ENCODE results near the gene CHPF2. TPM values are rescaled to one million over a fixed set of nuclear protein-coding genes. Genes with fewer than 3 reads are reported as not detected.

CHPF2 gene
- total RNA-seq, 4 donors from 2014 or later = 21.5 to 28.6 (median 25.4) TPM

GRCh38 chr7:151251328-151251688, 19.0 kb downstream of the CHPF2 start:
- Histone ChIP-seq H3K36me3 (no peaks in the 10 kb centered on the region), H3K27ac (peak overlapping the region; percentile 62), H3K4me1 (peaks cover 64% of the 10 kb centered on the region), H3K27me3 (no peaks in the 10 kb centered on the region), H3K4me3 (peak overlapping the region; percentile 58), H3K9me3 (no peaks in the 10 kb centered on the region)
- DNase-seq (ENCODE audit: low spot score in 2 of 2) = peak in 1 of 2 donors; percentile 67
- TF ChIP-seq POLR2AphosphoS5 (IDR thresholded peaks at IDR 0.05) = no peak
- WGBS = 2% methylated on average over 15 of the region's 19 CpGs

- TF ChIP-seq EP300 (IDR thresholded peaks at IDR 0.05) (no peak), POLR2AphosphoS5 (IDR thresholded peaks at IDR 0.05) (no peak), POLR2A (IDR thresholded peaks at IDR 0.05) (no peak), CTCF (IDR thresholded peaks at IDR 0.05) (no peak)
- H3K27me3 ChIP-seq = no peaks in the 10 kb centered on the region
- H3K27ac ChIP-seq = peak overlapping the region; percentile 71
- peaks cover 63% of the 10 kb centered on the region for H3K4me1 ChIP-seq
- peak overlapping the region; percentile 58 for H3K4me3 ChIP-seq
- DNase-seq (ENCODE audit: low spot score in 2 of 2) = peak in 1 of 2 donors; percentile 71
- H3K9me3 ChIP-seq = no peaks in the 10 kb centered on the region
- WGBS = 4% methylated on average over 36 of the region's 79 CpGs
- no peaks in the 10 kb centered on the region for H3K36me3 ChIP-seq
Observed at GRCh38 chr7:151251689-151252560, 19.6 kb downstream of the CHPF2 start.

- no peak for TF ChIP-seq CTCF (IDR thresholded peaks at IDR 0.05)
- WGBS = 58% methylated on average over 6 of the region's 9 CpGs
- no peaks in the 10 kb centered on the region for H3K9me3 ChIP-seq
- DNase-seq (ENCODE audit: low spot score in 2 of 2) = no peak
- peaks cover 58% of the 10 kb centered on the region for H3K4me1 ChIP-seq
- H3K27me3 ChIP-seq = no peaks in the 10 kb centered on the region
- peak overlapping the region; percentile 58 for H3K4me3 ChIP-seq
- peak overlapping the region; percentile 71 for H3K27ac ChIP-seq
- no peaks in the 10 kb centered on the region for H3K36me3 ChIP-seq
Observed at GRCh38 chr7:151252561-151252835, 20.2 kb downstream of the CHPF2 start.

- Histone ChIP-seq H3K4me1 (peaks cover 52% of the 10 kb centered on the region), H3K27ac (no peak overlapping the region), H3K27me3 (no peaks in the 10 kb centered on the region), H3K36me3 (no peaks in the 10 kb centered on the region), H3K9me3 (no peaks in the 10 kb centered on the region), H3K4me3 (no peak overlapping the region)
- TF ChIP-seq CTCF (IDR thresholded peaks at IDR 0.05) (no peak), EP300 (IDR thresholded peaks at IDR 0.05) (no peak), POLR2A (IDR thresholded peaks at IDR 0.05) (no peak), POLR2AphosphoS5 (IDR thresholded peaks at IDR 0.05) (no peak)
- 62% methylated on average over 16 of the region's 17 CpGs for WGBS
- DNase-seq (ENCODE audit: low spot score in 2 of 2) = peak in 1 of 2 donors; percentile 58
Observed at GRCh38 chr7:151252961-151253711, 20.9 kb downstream of the CHPF2 start.

- peaks cover 42% of the 10 kb centered on the region for H3K4me1 ChIP-seq
- peak in 1 of 2 donors; percentile 38 for DNase-seq (ENCODE audit: low spot score in 2 of 2)
- no peaks in the 10 kb centered on the region for H3K36me3 ChIP-seq
- WGBS = 69% methylated on average over 7 of the region's 7 CpGs
- H3K9me3 ChIP-seq = no peaks in the 10 kb centered on the region
- no peak overlapping the region for H3K4me3 ChIP-seq
- no peaks in the 10 kb centered on the region for H3K27me3 ChIP-seq
- TF ChIP-seq EP300 (IDR thresholded peaks at IDR 0.05) (no peak), POLR2AphosphoS5 (IDR thresholded peaks at IDR 0.05) (no peak), POLR2A (IDR thresholded peaks at IDR 0.05) (no peak), CTCF (IDR thresholded peaks at IDR 0.05) (no peak)
- H3K27ac ChIP-seq = no peak overlapping the region
Observed at GRCh38 chr7:151254316-151254715, 22.0 kb downstream of the CHPF2 start.
